ENCODE results near the gene CLIC3. TPM values are rescaled to one million over a fixed set of nuclear protein-coding genes. Genes with fewer than 3 reads are reported as not detected.
A peak's percentile ranks its signal among the peaks of the same experiment; 100 is the strongest.

Gene CLIC3, protein sequence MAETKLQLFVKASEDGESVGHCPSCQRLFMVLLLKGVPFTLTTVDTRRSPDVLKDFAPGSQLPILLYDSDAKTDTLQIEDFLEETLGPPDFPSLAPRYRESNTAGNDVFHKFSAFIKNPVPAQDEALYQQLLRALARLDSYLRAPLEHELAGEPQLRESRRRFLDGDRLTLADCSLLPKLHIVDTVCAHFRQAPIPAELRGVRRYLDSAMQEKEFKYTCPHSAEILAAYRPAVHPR
- total RNA-seq: 1 to 10 TPM; 2.1 to 2.8 TPM
- 6.6 TPM for polyA plus RNA-seq (2013, experiment 1 of 2)
- polyA plus RNA-seq (2013, experiment 2 of 2): 4.2 TPM
- 0 to 8.9 (median 0.78) reads per million in 172 experiments for total RNA-seq

DNA sequence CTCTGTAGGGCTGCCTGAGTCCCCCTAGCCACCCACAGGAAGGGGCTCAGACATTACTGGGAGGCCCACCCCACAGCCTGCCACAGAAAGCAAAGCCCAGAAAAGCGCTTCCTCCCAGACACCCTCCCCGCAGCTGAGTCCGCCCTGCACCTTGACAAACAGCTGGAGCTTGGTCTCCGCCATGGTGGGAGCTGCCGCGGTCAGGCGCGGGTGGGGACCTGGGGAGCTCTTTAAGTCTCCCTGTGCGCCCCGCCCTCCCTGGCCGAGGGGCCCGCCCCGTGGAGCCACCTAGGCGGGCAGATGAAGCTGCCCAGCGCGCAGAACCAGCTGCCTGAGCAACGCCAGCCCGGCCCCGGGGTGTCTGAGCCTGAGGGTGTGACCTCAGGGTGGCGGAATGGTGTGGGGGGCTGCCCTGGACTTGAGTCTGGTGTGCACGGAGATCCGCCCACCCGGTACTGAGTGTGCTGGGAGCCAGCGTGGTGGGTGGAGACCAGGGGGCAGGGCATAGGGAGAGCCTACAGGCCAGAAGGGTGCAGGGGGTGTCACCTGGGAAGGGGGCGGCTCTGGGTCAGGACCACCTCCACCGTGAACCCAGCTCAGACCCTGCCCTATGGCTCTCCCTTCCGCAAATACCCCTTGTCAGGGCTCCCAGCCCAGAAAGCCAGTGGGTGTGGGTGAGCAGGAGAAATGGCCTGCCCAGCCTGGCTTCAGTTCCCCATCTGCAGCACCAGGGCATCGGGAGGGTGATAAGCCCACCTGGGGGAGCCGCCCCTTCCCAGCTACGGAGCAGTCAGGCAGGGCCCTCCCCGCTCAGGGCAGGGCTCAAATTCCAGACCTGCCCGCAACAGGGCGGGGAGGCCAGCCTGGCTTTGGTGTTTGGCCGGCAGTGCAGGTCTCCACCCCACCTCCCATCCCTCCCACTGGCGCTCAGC lies at the start of gene CLIC3:
CLIC3 (minus strand) TSS at position 208 of the 932 bp plus-strand sequence; CDS start at position 183, 25 bp downstream.
- DNase-seq (peak; percentile 19 to 83 (median 56)), ATAC-seq (ENCODE audit: poor library complexity) (peak; percentile 14)
- intact Hi-C loops (cut with DNase I, micrococcal nuclease): no loop called here
- Histone ChIP-seq H3K27me3 (ENCODE audit: control insufficient read depth in 1 of 2, insufficient read depth in 2 of 2, low read length in 2 of 2) (peaks cover 0 to 4% of the 10 kb centered on the region in 2 experiments), H3K36me3 (ENCODE audit: insufficient read depth, low read length) (peaks cover 10% of the 10 kb centered on the region), H3K9me3 (ENCODE audit: control insufficient read depth in 1 of 2, insufficient read depth in 1 of 2, low read length in 2 of 2) (no peaks in the 10 kb centered on the region), H3K4me3 (ENCODE audit: low read length) (peak within 1 kb of the TSS; percentile 41), H3K4me1 (ENCODE audit: insufficient read depth, low read length) (peaks cover 83% of the 10 kb centered on the region), H3K27ac (ENCODE audit: low read depth in 1 of 2, low read length in 2 of 2) (peak within 1 kb of the TSS in 1 of 2 donors; percentile 40)
- Mint-ChIP-seq H3K4me1 (ENCODE audit: low read depth) (peaks cover 43% of the 10 kb centered on the region), H3K9me3 (no peaks in the 10 kb centered on the region), H3K27me3 (peaks cover 10% of the 10 kb centered on the region), H3K27ac (peak within 1 kb of the TSS; percentile 87), H3K4me3 (peak within 1 kb of the TSS; percentile 62), H3K36me3 (ENCODE audit: low read depth) (peaks cover 8% of the 10 kb centered on the region)
- POLR2A ChIA-PET: interaction anchor here (0.8 to 1.3 kb wide), 6 partner anchors 31 to 244 kb away, joined by 3 to 4 read pairs (median 3); partner anchors contain the start of genes FBXW5 and TUBB4B
- CTCF ChIA-PET: interaction anchor here (1.1 to 1.8 kb wide), 4 partner anchors 32 to 155 kb away, joined by 3 to 9 read pairs (median 6); partner anchors contain the start of genes AJM1 and FBXW5
- TF ChIP-seq, protein P1, sequence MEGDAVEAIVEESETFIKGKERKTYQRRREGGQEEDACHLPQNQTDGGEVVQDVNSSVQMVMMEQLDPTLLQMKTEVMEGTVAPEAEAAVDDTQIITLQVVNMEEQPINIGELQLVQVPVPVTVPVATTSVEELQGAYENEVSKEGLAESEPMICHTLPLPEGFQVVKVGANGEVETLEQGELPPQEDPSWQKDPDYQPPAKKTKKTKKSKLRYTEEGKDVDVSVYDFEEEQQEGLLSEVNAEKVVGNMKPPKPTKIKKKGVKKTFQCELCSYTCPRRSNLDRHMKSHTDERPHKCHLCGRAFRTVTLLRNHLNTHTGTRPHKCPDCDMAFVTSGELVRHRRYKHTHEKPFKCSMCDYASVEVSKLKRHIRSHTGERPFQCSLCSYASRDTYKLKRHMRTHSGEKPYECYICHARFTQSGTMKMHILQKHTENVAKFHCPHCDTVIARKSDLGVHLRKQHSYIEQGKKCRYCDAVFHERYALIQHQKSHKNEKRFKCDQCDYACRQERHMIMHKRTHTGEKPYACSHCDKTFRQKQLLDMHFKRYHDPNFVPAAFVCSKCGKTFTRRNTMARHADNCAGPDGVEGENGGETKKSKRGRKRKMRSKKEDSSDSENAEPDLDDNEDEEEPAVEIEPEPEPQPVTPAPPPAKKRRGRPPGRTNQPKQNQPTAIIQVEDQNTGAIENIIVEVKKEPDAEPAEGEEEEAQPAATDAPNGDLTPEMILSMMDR (IDR thresholded peaks at IDR 0.05): no peak

DNA sequence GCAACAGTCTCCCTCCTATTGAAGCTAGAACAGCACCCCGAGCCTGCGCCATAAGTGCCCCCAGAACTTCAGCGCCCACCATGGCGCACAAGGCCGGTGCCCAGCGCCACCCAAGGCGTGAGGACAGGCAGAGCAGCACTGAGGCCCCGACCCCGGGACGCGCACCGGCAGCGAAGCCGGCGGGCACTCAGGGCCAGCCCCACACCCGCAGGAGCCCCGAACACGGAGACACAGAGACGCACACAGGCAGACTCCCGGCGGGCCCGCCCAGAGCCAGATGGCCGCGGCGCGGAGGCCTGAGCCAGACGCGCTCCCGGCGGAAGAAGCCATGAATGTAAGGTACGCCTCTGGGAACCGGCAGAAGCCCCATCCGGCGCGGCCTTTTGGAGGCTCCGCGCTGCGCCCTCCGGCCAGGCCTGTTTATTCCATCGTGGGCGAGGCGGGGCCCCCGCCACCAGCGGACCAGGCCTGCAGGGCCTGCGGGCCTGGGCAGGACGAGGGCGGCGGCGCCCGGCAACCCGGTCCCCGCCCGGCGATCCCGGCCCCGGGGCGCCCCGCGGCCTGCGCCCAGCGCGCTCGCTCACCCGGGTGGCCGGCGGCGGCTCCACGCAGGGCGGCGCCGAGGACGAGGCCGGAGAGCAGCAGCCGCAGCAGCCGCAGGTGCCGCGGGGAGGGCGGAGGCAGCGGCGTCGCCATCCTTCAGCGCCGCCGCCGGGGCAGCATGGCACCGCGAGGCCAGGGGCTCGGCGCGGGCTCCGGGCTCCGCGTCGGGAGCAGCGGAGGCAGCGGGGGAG lies 49.1 kb upstream of the CLIC3 start:
- intact Hi-C loops (cut with DNase I, micrococcal nuclease): loop anchor here (1.0 to 5.0 kb wide), 3 partner anchors 19 to 182 kb away; partner anchors contain the start of genes RNF224 (in 2 of the 2) and CYSRT1 (in 1 of the 2)
- Histone ChIP-seq H3K27me3 (ENCODE audit: control insufficient read depth in 1 of 2, insufficient read depth in 2 of 2, low read length in 2 of 2) (peaks cover 60 to 61% of the 10 kb centered on the region in 2 experiments), H3K9me3 (ENCODE audit: control insufficient read depth in 1 of 2, insufficient read depth in 1 of 2, low read length in 2 of 2) (peaks cover 0 to 46% of the 10 kb centered on the region in 2 experiments), H3K36me3 (ENCODE audit: insufficient read depth, low read length) (no peaks in the 10 kb centered on the region), H3K4me3 (ENCODE audit: low read length) (peak overlapping the region; percentile 55), H3K27ac (ENCODE audit: low read depth in 1 of 2, low read length in 2 of 2) (no peak overlapping the region), H3K4me1 (ENCODE audit: insufficient read depth, low read length) (peaks cover 44% of the 10 kb centered on the region)
- peaks cover 40% of the 10 kb centered on the region for H3K27me3 Mint-ChIP-seq
- ChIA-PET CTCF (interaction anchor here (1.2 to 2.2 kb wide), 5 partner anchors 10 to 73 kb away, joined by 3 to 19 read pairs (median 5); no protein-coding TSS in a partner anchor), POLR2A (no interaction called here)
- H3K36me3 Mint-ChIP-seq (ENCODE audit: low read depth): no peaks in the 10 kb centered on the region
- TF ChIP-seq, protein P1 (IDR thresholded peaks at IDR 0.05): no peak
- H3K9me3 Mint-ChIP-seq: no peaks in the 10 kb centered on the region
- peak overlapping the region; percentile 51 for H3K4me3 Mint-ChIP-seq
- ATAC-seq (ENCODE audit: poor library complexity) (no peak), DNase-seq (peak in 1 of 14 experiments; percentile 43)
- no peaks in the 10 kb centered on the region for H3K4me1 Mint-ChIP-seq (ENCODE audit: low read depth)
- no peak overlapping the region for H3K27ac Mint-ChIP-seq

Data from CD4-positive, alpha-beta T cell (primary cell).